ENCODE measurements around the gene ALG6.
"Not testable (repeated sequence)": the region's sequence is repeated elsewhere in the genome, so short reads cannot be mapped to it uniquely, and the experiment has no call there.

The ALG6 gene

GRCh38 chr1:63328781-63329180 is 38.6 kb upstream of the ALG6 start:
- Histone ChIP-seq H3K27ac (ENCODE audit: low read depth, low read length) (no peak overlapping the region), H3K36me3 (ENCODE audit: control insufficient read depth in 5 of 5, insufficient read depth in 5 of 5, low read length in 5 of 5) (no peaks in the 10 kb centered on the region), H3K4me1 (ENCODE audit: control insufficient read depth in 5 of 5, insufficient read depth in 5 of 5, low read length in 5 of 5) (peaks cover 0 to 19% (median 12%) of the 10 kb centered on the region in 5 donors), H3K4me3 (ENCODE audit: low read depth in 1 of 5, low read length in 5 of 5) (no peak overlapping the region), H3K9ac (ENCODE audit: low read length in 5 of 5) (no peak overlapping the region), H3K27me3 (ENCODE audit: control insufficient read depth in 5 of 5, insufficient read depth in 4 of 5, low read length in 5 of 5) (peaks cover 59 to 81% (median 76%) of the 10 kb centered on the region in 5 donors), H3K9me3 (ENCODE audit: control insufficient read depth in 5 of 5, low read length in 5 of 5) (peaks cover 0 to 3% (median 0%) of the 10 kb centered on the region in 5 donors)

- Histone ChIP-seq H3K27me3 (ENCODE audit: control insufficient read depth in 5 of 5, insufficient read depth in 4 of 5, low read length in 5 of 5) (peaks cover 53 to 74% (median 68%) of the 10 kb centered on the region in 5 donors), H3K4me3 (ENCODE audit: low read depth in 1 of 5, low read length in 5 of 5) (no peak overlapping the region), H3K4me1 (ENCODE audit: control insufficient read depth in 5 of 5, insufficient read depth in 5 of 5, low read length in 5 of 5) (peaks cover 0 to 13% (median 9%) of the 10 kb centered on the region in 5 donors), H3K9ac (ENCODE audit: low read length in 5 of 5) (no peak overlapping the region), H3K9me3 (ENCODE audit: control insufficient read depth in 5 of 5, low read length in 5 of 5) (peaks cover 0 to 3% (median 0%) of the 10 kb centered on the region in 5 donors), H3K27ac (ENCODE audit: low read depth, low read length) (no peak overlapping the region), H3K36me3 (ENCODE audit: control insufficient read depth in 5 of 5, insufficient read depth in 5 of 5, low read length in 5 of 5) (no peaks in the 10 kb centered on the region)
Measured at GRCh38 chr1:63329621-63330330, 37.7 kb upstream of the ALG6 start.

GRCh38 chr1:63330331-63330916 is 37.0 kb upstream of the ALG6 start:
- Histone ChIP-seq H3K9me3 (ENCODE audit: control insufficient read depth in 5 of 5, low read length in 5 of 5) (peaks cover 0 to 3% (median 0%) of the 10 kb centered on the region in 5 donors), H3K4me1 (ENCODE audit: control insufficient read depth in 5 of 5, insufficient read depth in 5 of 5, low read length in 5 of 5) (peaks cover 0 to 13% (median 9%) of the 10 kb centered on the region in 5 donors), H3K9ac (ENCODE audit: low read length in 5 of 5) (no peak overlapping the region), H3K27ac (ENCODE audit: low read depth, low read length) (no peak overlapping the region), H3K4me3 (ENCODE audit: low read depth in 1 of 5, low read length in 5 of 5) (no peak overlapping the region), H3K27me3 (ENCODE audit: control insufficient read depth in 5 of 5, insufficient read depth in 4 of 5, low read length in 5 of 5) (peaks cover 53 to 73% (median 66%) of the 10 kb centered on the region in 5 donors), H3K36me3 (ENCODE audit: control insufficient read depth in 5 of 5, insufficient read depth in 5 of 5, low read length in 5 of 5) (no peaks in the 10 kb centered on the region)

DNA sequence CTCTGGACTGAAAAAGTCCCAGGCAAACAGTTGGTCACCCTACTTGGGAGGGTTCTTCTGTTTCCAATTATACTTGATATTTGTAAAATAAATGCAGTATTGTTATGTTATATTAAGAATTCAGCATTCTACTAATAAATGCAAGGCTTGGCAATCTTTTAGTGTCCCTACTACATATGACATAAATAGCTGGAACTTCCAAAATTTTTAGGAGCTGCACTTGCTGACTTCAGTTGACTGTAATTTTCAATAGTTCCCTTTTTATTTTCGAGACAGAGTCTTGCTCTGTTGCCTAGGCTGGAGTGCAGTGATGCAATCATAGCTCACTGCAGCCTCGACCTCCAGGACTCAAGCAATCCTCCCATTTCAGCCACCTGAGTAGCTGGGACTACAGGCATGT is 25.0 kb upstream of the ALG6 start:
- Histone ChIP-seq H3K9me3 (ENCODE audit: control insufficient read depth in 5 of 5, low read length in 5 of 5) (no peaks in the 10 kb centered on the region), H3K9ac (ENCODE audit: low read length in 5 of 5) (no peak overlapping the region), H3K27me3 (ENCODE audit: control insufficient read depth in 5 of 5, insufficient read depth in 4 of 5, low read length in 5 of 5) (peaks cover 0 to 5% (median 0%) of the 10 kb centered on the region in 5 donors), H3K4me3 (ENCODE audit: low read depth in 1 of 5, low read length in 5 of 5) (no peak overlapping the region), H3K4me1 (ENCODE audit: control insufficient read depth in 5 of 5, insufficient read depth in 5 of 5, low read length in 5 of 5) (no peaks in the 10 kb centered on the region), H3K27ac (ENCODE audit: low read depth, low read length) (no peak overlapping the region), H3K36me3 (ENCODE audit: control insufficient read depth in 5 of 5, insufficient read depth in 5 of 5, low read length in 5 of 5) (no peaks in the 10 kb centered on the region)

GRCh38 chr1:63343922-63344321 is 23.5 kb upstream of the ALG6 start:
- Histone ChIP-seq H3K4me3 (ENCODE audit: low read depth in 1 of 5, low read length in 5 of 5) (no peak overlapping the region), H3K9me3 (ENCODE audit: control insufficient read depth in 5 of 5, low read length in 5 of 5) (no peaks in the 10 kb centered on the region)

GRCh38 chr1:63350320-63350719 is 17.1 kb upstream of the ALG6 start:
- H3K9me3 ChIP-seq (ENCODE audit: control insufficient read depth in 5 of 5, low read length in 5 of 5) = no peaks in the 10 kb centered on the region
- H3K9ac ChIP-seq (ENCODE audit: low read length in 5 of 5) = no peak overlapping the region
- H3K4me1 ChIP-seq (ENCODE audit: control insufficient read depth in 5 of 5, insufficient read depth in 5 of 5, low read length in 5 of 5) = no peaks in the 10 kb centered on the region
- H3K27ac ChIP-seq (ENCODE audit: low read depth, low read length) = no peak overlapping the region
- peaks cover 0 to 5% (median 4%) of the 10 kb centered on the region in 5 donors for H3K27me3 ChIP-seq (ENCODE audit: control insufficient read depth in 5 of 5, insufficient read depth in 4 of 5, low read length in 5 of 5)
- H3K36me3 ChIP-seq (ENCODE audit: control insufficient read depth in 5 of 5, insufficient read depth in 5 of 5, low read length in 5 of 5) = no peaks in the 10 kb centered on the region
- H3K4me3 ChIP-seq (ENCODE audit: low read depth in 1 of 5, low read length in 5 of 5) = no peak overlapping the region

More at GRCh38 chr1:63343922-63344321, 23.5 kb upstream of the ALG6 start:
- H3K36me3 ChIP-seq (ENCODE audit: control insufficient read depth in 5 of 5, insufficient read depth in 5 of 5, low read length in 5 of 5) = no peaks in the 10 kb centered on the region
- H3K4me1 ChIP-seq (ENCODE audit: control insufficient read depth in 5 of 5, insufficient read depth in 5 of 5, low read length in 5 of 5) = no peaks in the 10 kb centered on the region
- no peak overlapping the region for H3K27ac ChIP-seq (ENCODE audit: low read depth, low read length)
- no peak overlapping the region for H3K9ac ChIP-seq (ENCODE audit: low read length in 5 of 5)
- peaks cover 0 to 5% (median 0%) of the 10 kb centered on the region in 5 donors for H3K27me3 ChIP-seq (ENCODE audit: control insufficient read depth in 5 of 5, insufficient read depth in 4 of 5, low read length in 5 of 5)

DNA sequence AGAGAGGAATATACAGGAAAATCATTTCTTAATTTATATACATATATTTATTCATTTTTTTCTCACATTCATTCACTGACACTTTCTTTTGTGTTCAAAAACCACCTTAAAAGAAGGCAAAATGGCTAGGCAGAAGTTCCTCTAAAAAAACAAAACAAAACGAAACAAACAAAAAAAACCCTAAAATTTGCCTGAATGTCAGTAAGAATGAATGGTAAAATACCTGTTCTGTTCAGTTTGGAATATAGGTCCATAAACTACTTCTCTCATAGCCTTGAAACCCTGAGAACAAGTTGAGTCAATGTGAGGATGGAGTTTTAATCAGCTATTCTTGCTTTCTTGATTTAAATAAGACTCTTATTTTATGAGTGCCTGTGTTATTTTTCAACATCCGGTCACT is 14.7 kb upstream of the ALG6 start:
- Histone ChIP-seq H3K27me3 (ENCODE audit: control insufficient read depth in 5 of 5, insufficient read depth in 4 of 5, low read length in 5 of 5) (peaks cover 0 to 5% (median 4%) of the 10 kb centered on the region in 5 donors), H3K4me1 (ENCODE audit: control insufficient read depth in 5 of 5, insufficient read depth in 5 of 5, low read length in 5 of 5) (no peaks in the 10 kb centered on the region), H3K36me3 (ENCODE audit: control insufficient read depth in 5 of 5, insufficient read depth in 5 of 5, low read length in 5 of 5) (no peaks in the 10 kb centered on the region), H3K9me3 (ENCODE audit: control insufficient read depth in 5 of 5, low read length in 5 of 5) (no peaks in the 10 kb centered on the region), H3K4me3 (ENCODE audit: low read depth in 1 of 5, low read length in 5 of 5) (no peak overlapping the region), H3K27ac (ENCODE audit: low read depth, low read length) (no peak overlapping the region), H3K9ac (ENCODE audit: low read length in 5 of 5) (no peak overlapping the region)

DNA sequence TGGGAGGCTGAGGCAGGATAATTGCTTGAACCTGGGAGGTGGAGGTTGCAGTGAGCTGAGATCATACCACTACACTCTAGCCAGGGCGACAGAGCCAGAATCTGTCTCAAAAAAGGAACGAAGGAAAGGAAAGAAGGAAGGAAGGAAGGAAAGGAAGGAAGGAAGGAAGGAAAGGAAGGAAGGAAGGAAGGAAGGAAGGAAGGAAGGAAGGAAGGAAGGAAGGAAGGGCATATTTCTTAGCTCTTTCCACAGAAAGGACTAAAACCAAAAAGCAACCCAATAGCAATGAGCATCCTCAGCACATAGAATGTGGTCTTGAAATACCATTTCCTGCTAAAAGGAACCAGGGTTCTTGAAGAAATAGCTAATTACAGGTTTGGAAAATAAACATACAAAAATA is 11.2 kb upstream of the ALG6 start:
- not testable (repeated sequence) for H3K9me3 ChIP-seq (ENCODE audit: control insufficient read depth in 5 of 5, low read length in 5 of 5); H3K36me3 ChIP-seq (ENCODE audit: control insufficient read depth in 5 of 5, insufficient read depth in 5 of 5, low read length in 5 of 5); H3K4me1 ChIP-seq (ENCODE audit: control insufficient read depth in 5 of 5, insufficient read depth in 5 of 5, low read length in 5 of 5); H3K27ac ChIP-seq (ENCODE audit: low read depth, low read length); H3K4me3 ChIP-seq (ENCODE audit: low read depth in 1 of 5, low read length in 5 of 5); H3K9ac ChIP-seq (ENCODE audit: low read length in 5 of 5); H3K27me3 ChIP-seq (ENCODE audit: control insufficient read depth in 5 of 5, insufficient read depth in 4 of 5, low read length in 5 of 5)

DNA sequence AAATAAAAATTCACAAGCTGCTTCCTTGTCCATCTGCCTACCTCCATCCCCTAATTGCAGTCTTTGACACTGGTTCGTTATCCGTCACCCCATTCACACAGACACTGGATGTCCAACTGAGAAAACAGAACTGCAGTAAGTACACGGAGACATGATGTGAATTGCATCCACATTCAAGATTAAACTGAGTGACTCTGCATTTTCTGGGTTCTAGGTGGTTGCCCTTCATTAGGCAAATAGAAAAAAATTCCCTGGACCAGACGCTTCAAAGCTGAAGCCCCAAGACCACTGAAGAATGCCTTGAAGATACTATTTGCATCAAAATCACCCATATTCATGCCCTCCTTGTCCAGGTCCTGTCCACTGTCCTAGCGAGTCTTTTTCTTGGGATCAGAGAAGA is 7.9 kb upstream of the ALG6 start:
- no peak overlapping the region for H3K4me3 ChIP-seq (ENCODE audit: low read depth in 1 of 5, low read length in 5 of 5)
- H3K27me3 ChIP-seq (ENCODE audit: control insufficient read depth in 5 of 5, insufficient read depth in 4 of 5, low read length in 5 of 5) = peaks cover 0 to 2% (median 0%) of the 10 kb centered on the region in 5 donors
- H3K36me3 ChIP-seq (ENCODE audit: control insufficient read depth in 5 of 5, insufficient read depth in 5 of 5, low read length in 5 of 5) = no peaks in the 10 kb centered on the region
- no peak overlapping the region for H3K27ac ChIP-seq (ENCODE audit: low read depth, low read length)
- H3K9ac ChIP-seq (ENCODE audit: low read length in 5 of 5) = no peak overlapping the region
- no peaks in the 10 kb centered on the region for H3K4me1 ChIP-seq (ENCODE audit: control insufficient read depth in 5 of 5, insufficient read depth in 5 of 5, low read length in 5 of 5)
- no peaks in the 10 kb centered on the region for H3K9me3 ChIP-seq (ENCODE audit: control insufficient read depth in 5 of 5, low read length in 5 of 5)

DNA sequence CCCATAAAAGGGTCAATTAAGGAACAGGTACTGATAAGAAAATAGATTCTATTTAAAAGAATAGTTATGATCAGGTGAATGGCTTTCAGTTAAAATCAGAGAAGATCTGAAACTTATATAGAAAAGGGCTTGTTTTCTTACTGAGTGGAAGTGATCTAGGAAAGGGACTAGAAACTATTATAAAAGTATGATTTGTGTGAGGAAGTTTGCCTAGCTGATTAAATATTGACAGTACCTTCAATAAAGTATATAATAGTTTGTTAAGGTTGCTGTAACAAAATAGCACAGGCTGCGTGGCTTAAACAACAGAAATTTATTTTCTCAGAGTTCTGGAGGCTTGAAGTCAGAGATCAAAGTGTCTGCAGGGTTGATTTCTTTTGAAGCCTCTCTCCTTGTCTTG is 5.4 kb upstream of the ALG6 start:
- Histone ChIP-seq H3K9me3 (ENCODE audit: control insufficient read depth in 5 of 5, low read length in 5 of 5) (no peaks in the 10 kb centered on the region), H3K4me1 (ENCODE audit: control insufficient read depth in 5 of 5, insufficient read depth in 5 of 5, low read length in 5 of 5) (peaks cover 1 to 4% (median 3%) of the 10 kb centered on the region in 5 donors), H3K4me3 (ENCODE audit: low read depth in 1 of 5, low read length in 5 of 5) (no peak overlapping the region), H3K27ac (ENCODE audit: low read depth, low read length) (no peak overlapping the region), H3K27me3 (ENCODE audit: control insufficient read depth in 5 of 5, insufficient read depth in 4 of 5, low read length in 5 of 5) (peaks cover 0 to 2% (median 0%) of the 10 kb centered on the region in 5 donors), H3K9ac (ENCODE audit: low read length in 5 of 5) (no peak overlapping the region), H3K36me3 (ENCODE audit: control insufficient read depth in 5 of 5, insufficient read depth in 5 of 5, low read length in 5 of 5) (no peaks in the 10 kb centered on the region)
